HG02884 (cell line): Measurements from ENCODE around the gene RPS10.
A peak's percentile ranks its signal among the peaks of the same experiment; 100 is the strongest.
"Not testable (repeated sequence)": the region's sequence is repeated elsewhere in the genome, so short reads cannot be mapped to it uniquely, and the experiment has no call there.

Source experiments
- ATAC-seq: cut with Tn5 transposase; IDR thresholded peaks from one replicate; pipeline ENCODE4 v1.9.1; 2021; ENCODE audit warnings: mild to moderate bottlenecking, moderate library complexity; ENCODE audit not compliant: unreplicated experiment

RPS10 gene

GRCh38 chr6:34393966-34394305 is 31.9 kb downstream of the RPS10 start:
- ATAC-seq = no peak

GRCh38 chr6:34393191-34393965 is 32.5 kb downstream of the RPS10 start:
- no peak for ATAC-seq

- peak; percentile 52 for ATAC-seq
These were observed 33.2 kb downstream of the RPS10 start, which contains the start of gene NUDT3 for GRCh38 chr6:34392497-34393190. NUDT3 (minus strand) TSS chr6:34392669; CDS start chr6:34392362, 307 bp downstream.

- ATAC-seq = peak; percentile 42
These were observed 33.9 kb downstream of the RPS10 start for GRCh38 chr6:34391786-34392496.

- peak; percentile 14 for ATAC-seq
These were observed 34.4 kb downstream of the RPS10 start for GRCh38 chr6:34391473-34391785.

- no peak for ATAC-seq
These were observed 35.1 kb downstream of the RPS10 start for GRCh38 chr6:34390531-34391472.

- ATAC-seq = no peak
These were observed 36.8 kb downstream of the RPS10 start for GRCh38 chr6:34389034-34389433.

- no peak for ATAC-seq
These were observed 37.4 kb downstream of the RPS10 start for GRCh38 chr6:34388421-34388820.

- no peak for ATAC-seq
These were observed 39.3 kb downstream of the RPS10 start for GRCh38 chr6:34386316-34387137.

- no peak for ATAC-seq
These were observed 40.1 kb downstream of the RPS10 start for GRCh38 chr6:34385793-34386195.

GRCh38 chr6:34384321-34385153 is 41.3 kb downstream of the RPS10 start:
- ATAC-seq = no peak

- no peak for ATAC-seq
These were observed 42.1 kb downstream of the RPS10 start for GRCh38 chr6:34383656-34384320.

- ATAC-seq = no peak
These were observed 42.7 kb downstream of the RPS10 start for GRCh38 chr6:34383161-34383631.

GRCh38 chr6:34381081-34381480 is 44.8 kb downstream of the RPS10 start:
- no peak for ATAC-seq

- no peak for ATAC-seq
These were observed 47.4 kb downstream of the RPS10 start for GRCh38 chr6:34378470-34378869.

- no peak for ATAC-seq
These were observed 47.9 kb downstream of the RPS10 start for GRCh38 chr6:34377984-34378383.

- not testable (repeated sequence) for ATAC-seq
These were observed 48.3 kb downstream of the RPS10 start for GRCh38 chr6:34377571-34377970.

- no peak for ATAC-seq
These were observed 50.0 kb downstream of the RPS10 start for GRCh38 chr6:34375833-34376232.
